NT2/D1 (cell line): Measurements from ENCODE around the gene LHFPL3.

Experiments
- SUZ12 ChIP-seq: IDR thresholded peaks from 2 replicates; pipeline ENCODE4 v1.6.1; 2011; ENCODE audit not compliant: insufficient read length, insufficient read depth; ENCODE audit errors: extremely low read depth
- ZNF274 ChIP-seq: IDR thresholded peaks from 2 replicates; pipeline ENCODE4 v1.6.1; 2011; ENCODE audit warnings: mild to moderate bottlenecking, low read depth, low read length

- TF ChIP-seq ZNF274, result no peak
- no peak for TF ChIP-seq SUZ12
Observed at GRCh38 chr7:104945599-104945956, 617.2 kb downstream of the LHFPL3 start.
